Measurements from ENCODE around the gene CNTLN.

Gene CNTLN

DNA sequence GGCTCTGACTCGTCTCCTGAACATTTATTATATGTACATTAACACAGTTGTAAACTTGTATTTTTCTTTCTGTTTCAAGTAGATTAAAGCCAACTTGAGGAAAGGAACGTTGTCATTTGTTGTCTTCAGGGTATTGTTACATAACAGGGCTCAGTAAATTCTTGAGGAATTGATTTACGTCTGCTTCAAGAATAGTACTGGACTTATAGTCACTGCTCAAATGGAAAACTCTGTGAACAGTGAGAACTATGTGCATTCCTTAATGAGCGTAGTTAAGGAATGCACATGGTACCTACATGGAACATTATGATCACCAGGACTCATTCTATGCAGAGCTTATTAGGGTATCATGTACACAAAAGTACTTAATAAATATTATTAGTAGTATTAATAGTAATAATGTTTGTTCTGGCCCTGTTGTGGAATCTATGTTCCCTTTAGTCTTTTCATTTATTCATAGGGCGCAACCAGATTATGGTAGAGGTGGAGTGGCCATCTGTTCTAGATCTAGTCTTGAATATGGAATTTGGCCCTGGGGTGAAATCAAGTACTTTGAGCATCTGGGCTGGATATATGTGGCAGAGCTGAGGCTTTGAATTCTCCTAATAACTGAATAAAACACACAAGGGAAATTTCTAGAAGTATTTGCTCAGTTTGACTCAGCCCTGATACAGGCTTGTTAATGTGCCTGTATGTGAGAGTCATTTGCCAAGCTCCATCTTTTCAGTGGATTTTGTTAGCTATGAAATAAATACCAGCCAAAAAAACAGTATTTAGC, 335.4 kb downstream of the CNTLN start:
- Histone ChIP-seq H3K36me3 (ENCODE audit: control insufficient read depth, insufficient read depth, low read length) (no peaks in the 10 kb centered on the region), H3K9me3 (ENCODE audit: control insufficient read depth, insufficient read depth, low read length) (no peaks in the 10 kb centered on the region), H3K27me3 (ENCODE audit: control insufficient read depth, insufficient read depth, low read length) (no peaks in the 10 kb centered on the region), H3K4me1 (ENCODE audit: control insufficient read depth, insufficient read depth, low read length) (no peaks in the 10 kb centered on the region), H3K4me3 (ENCODE audit: low read depth, low read length) (no peak overlapping the region), H3K9ac (ENCODE audit: low read depth, low read length) (no peak overlapping the region), H3K27ac (ENCODE audit: low read depth, low read length) (no peak overlapping the region)

DNA sequence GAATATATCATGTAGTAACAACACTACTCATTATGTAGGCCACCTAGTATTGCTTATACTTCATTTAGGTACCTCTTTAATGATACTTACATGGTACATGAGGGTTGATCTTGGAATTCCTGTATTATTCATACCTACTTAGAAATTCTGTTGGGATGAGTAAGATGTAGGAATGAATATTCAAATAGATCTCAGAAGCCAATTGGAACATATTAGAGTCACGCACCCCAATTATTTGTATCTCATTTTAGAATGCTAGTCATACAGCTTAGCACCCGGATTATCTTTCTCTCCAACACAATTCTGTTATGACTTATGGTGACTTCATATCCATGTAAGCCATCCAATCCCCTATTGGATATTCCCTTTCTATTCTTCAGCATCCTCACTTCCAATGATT, 337.3 kb downstream of the CNTLN start:
- no peaks in the 10 kb centered on the region for H3K27me3 ChIP-seq (ENCODE audit: control insufficient read depth, insufficient read depth, low read length)
- H3K36me3 ChIP-seq (ENCODE audit: control insufficient read depth, insufficient read depth, low read length) = no peaks in the 10 kb centered on the region
- H3K4me3 ChIP-seq (ENCODE audit: low read depth, low read length) = no peak overlapping the region
- no peak overlapping the region for H3K27ac ChIP-seq (ENCODE audit: low read depth, low read length)
- H3K4me1 ChIP-seq (ENCODE audit: control insufficient read depth, insufficient read depth, low read length) = no peaks in the 10 kb centered on the region
- H3K9ac ChIP-seq (ENCODE audit: low read depth, low read length) = no peak overlapping the region
- no peaks in the 10 kb centered on the region for H3K9me3 ChIP-seq (ENCODE audit: control insufficient read depth, insufficient read depth, low read length)

DNA sequence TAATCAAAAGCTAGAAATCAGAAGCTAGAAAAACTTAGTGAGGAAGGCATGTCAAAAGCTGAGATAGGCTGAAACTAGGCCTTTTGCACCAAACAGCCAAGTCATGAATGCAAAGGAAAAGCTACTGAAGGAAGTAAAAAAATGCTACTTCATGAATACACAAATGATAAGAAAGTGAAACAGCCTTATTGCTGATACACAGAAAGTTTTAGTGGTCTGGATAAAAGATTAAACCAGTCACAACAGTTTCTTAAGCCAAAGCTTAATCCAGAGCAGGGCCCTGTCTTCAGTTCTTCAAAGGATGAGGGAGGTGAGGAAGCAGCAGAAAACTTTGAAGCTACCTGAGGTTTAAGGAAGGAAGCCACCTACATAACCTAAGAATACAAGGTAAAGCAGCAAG, 341.6 kb downstream of the CNTLN start:
- H3K36me3 ChIP-seq (ENCODE audit: control insufficient read depth, insufficient read depth, low read length) = no peaks in the 10 kb centered on the region

GRCh38 chr9:17477816-17478215, 343.0 kb downstream of the CNTLN start:
- Histone ChIP-seq H3K4me3 (ENCODE audit: low read depth, low read length) (no peak overlapping the region), H3K9ac (ENCODE audit: low read depth, low read length) (no peak overlapping the region), H3K36me3 (ENCODE audit: control insufficient read depth, insufficient read depth, low read length) (no peaks in the 10 kb centered on the region), H3K27ac (ENCODE audit: low read depth, low read length) (no peak overlapping the region), H3K27me3 (ENCODE audit: control insufficient read depth, insufficient read depth, low read length) (no peaks in the 10 kb centered on the region), H3K9me3 (ENCODE audit: control insufficient read depth, insufficient read depth, low read length) (no peaks in the 10 kb centered on the region), H3K4me1 (ENCODE audit: control insufficient read depth, insufficient read depth, low read length) (no peaks in the 10 kb centered on the region)

More for the DNA sequence above, 341.6 kb downstream of the CNTLN start:
- H3K27ac ChIP-seq (ENCODE audit: low read depth, low read length) = no peak overlapping the region
- no peak overlapping the region for H3K4me3 ChIP-seq (ENCODE audit: low read depth, low read length)
- H3K9me3 ChIP-seq (ENCODE audit: control insufficient read depth, insufficient read depth, low read length) = no peaks in the 10 kb centered on the region
- H3K9ac ChIP-seq (ENCODE audit: low read depth, low read length) = no peak overlapping the region
- no peaks in the 10 kb centered on the region for H3K27me3 ChIP-seq (ENCODE audit: control insufficient read depth, insufficient read depth, low read length)
- H3K4me1 ChIP-seq (ENCODE audit: control insufficient read depth, insufficient read depth, low read length) = no peaks in the 10 kb centered on the region

- Histone ChIP-seq H3K27ac (ENCODE audit: low read depth, low read length) (no peak overlapping the region), H3K36me3 (ENCODE audit: control insufficient read depth, insufficient read depth, low read length) (no peaks in the 10 kb centered on the region), H3K4me1 (ENCODE audit: control insufficient read depth, insufficient read depth, low read length) (no peaks in the 10 kb centered on the region), H3K9me3 (ENCODE audit: control insufficient read depth, insufficient read depth, low read length) (no peaks in the 10 kb centered on the region), H3K9ac (ENCODE audit: low read depth, low read length) (no peak overlapping the region), H3K4me3 (ENCODE audit: low read depth, low read length) (no peak overlapping the region), H3K27me3 (ENCODE audit: control insufficient read depth, insufficient read depth, low read length) (no peaks in the 10 kb centered on the region)
Measured at GRCh38 chr9:17480966-17481365, 346.1 kb downstream of the CNTLN start.

DNA sequence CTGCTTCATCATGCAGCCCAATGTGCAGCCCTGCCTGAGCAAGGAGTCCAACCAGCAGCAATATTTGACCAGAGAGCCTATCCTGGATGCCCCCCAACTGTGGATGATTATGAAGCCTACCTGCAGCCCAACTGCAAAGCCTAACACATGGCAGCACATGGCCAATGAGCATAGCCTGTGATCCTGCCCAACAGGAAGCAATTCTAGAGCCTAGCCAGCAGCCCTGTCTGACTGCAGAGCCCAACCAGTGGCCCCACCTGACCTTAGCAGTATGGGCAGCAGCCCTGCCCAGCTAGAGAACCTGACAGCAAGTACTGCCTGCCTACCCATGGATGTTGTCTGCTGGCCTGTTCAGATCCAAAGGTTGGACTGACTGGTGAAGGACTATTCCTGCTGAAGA, 346.7 kb downstream of the CNTLN start:
- Histone ChIP-seq H3K9me3 (ENCODE audit: control insufficient read depth, insufficient read depth, low read length) (no peaks in the 10 kb centered on the region), H3K4me3 (ENCODE audit: low read depth, low read length) (no peak overlapping the region), H3K27ac (ENCODE audit: low read depth, low read length) (no peak overlapping the region), H3K4me1 (ENCODE audit: control insufficient read depth, insufficient read depth, low read length) (no peaks in the 10 kb centered on the region), H3K36me3 (ENCODE audit: control insufficient read depth, insufficient read depth, low read length) (no peaks in the 10 kb centered on the region), H3K9ac (ENCODE audit: low read depth, low read length) (no peak overlapping the region), H3K27me3 (ENCODE audit: control insufficient read depth, insufficient read depth, low read length) (no peaks in the 10 kb centered on the region)

GRCh38 chr9:17484906-17485305, 350.1 kb downstream of the CNTLN start:
- Histone ChIP-seq H3K9me3 (ENCODE audit: control insufficient read depth, insufficient read depth, low read length) (no peaks in the 10 kb centered on the region), H3K27ac (ENCODE audit: low read depth, low read length) (no peak overlapping the region), H3K27me3 (ENCODE audit: control insufficient read depth, insufficient read depth, low read length) (no peaks in the 10 kb centered on the region), H3K9ac (ENCODE audit: low read depth, low read length) (no peak overlapping the region), H3K4me1 (ENCODE audit: control insufficient read depth, insufficient read depth, low read length) (no peaks in the 10 kb centered on the region), H3K36me3 (ENCODE audit: control insufficient read depth, insufficient read depth, low read length) (no peaks in the 10 kb centered on the region), H3K4me3 (ENCODE audit: low read depth, low read length) (no peak overlapping the region)

DNA sequence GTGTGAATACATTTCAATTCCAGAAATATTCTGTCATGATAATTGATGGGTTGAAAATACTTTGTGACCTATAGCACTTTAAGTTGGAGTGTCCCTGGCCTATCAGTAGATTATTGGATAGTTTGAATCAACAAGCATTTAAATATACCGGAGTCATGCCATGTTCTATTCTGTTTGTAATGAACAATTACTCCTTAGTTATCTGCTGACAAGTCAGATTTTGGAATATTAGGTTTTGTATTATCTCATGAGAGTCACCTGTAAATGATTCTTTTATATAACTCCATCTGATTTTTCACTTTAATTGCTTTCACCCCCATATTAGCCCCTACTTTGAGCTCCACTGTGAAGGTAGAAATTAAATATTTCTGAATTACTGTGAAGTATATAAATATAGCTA, 351.6 kb downstream of the CNTLN start:
- H3K27ac ChIP-seq (ENCODE audit: low read depth, low read length) = no peak overlapping the region
- no peaks in the 10 kb centered on the region for H3K27me3 ChIP-seq (ENCODE audit: control insufficient read depth, insufficient read depth, low read length)
- H3K9me3 ChIP-seq (ENCODE audit: control insufficient read depth, insufficient read depth, low read length) = no peaks in the 10 kb centered on the region
- no peaks in the 10 kb centered on the region for H3K4me1 ChIP-seq (ENCODE audit: control insufficient read depth, insufficient read depth, low read length)
- H3K9ac ChIP-seq (ENCODE audit: low read depth, low read length) = no peak overlapping the region
- H3K4me3 ChIP-seq (ENCODE audit: low read depth, low read length) = no peak overlapping the region
- no peaks in the 10 kb centered on the region for H3K36me3 ChIP-seq (ENCODE audit: control insufficient read depth, insufficient read depth, low read length)

DNA sequence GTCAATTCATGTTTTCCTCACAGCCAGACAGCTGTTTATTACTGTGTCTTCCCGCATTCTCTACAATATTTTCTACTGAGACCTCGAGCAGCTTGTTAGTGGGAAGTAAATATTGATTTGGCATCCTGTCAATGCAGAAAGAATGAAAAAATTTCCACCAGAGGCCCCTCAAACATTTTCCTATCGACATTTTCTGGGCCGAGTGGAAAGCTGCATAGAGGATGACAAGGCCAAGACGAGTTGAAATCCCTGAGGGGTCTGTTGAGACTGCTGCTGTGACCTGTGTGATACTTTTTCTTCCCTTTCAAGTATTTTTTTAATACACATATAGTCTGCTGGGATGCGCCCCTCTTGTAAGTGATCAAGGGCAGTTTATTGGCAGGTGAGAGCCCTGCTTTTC, 352.6 kb downstream of the CNTLN start:
- no peaks in the 10 kb centered on the region for H3K36me3 ChIP-seq (ENCODE audit: control insufficient read depth, insufficient read depth, low read length)
- no peaks in the 10 kb centered on the region for H3K27me3 ChIP-seq (ENCODE audit: control insufficient read depth, insufficient read depth, low read length)
- H3K4me1 ChIP-seq (ENCODE audit: control insufficient read depth, insufficient read depth, low read length) = no peaks in the 10 kb centered on the region
- no peaks in the 10 kb centered on the region for H3K9me3 ChIP-seq (ENCODE audit: control insufficient read depth, insufficient read depth, low read length)
- H3K4me3 ChIP-seq (ENCODE audit: low read depth, low read length) = no peak overlapping the region
- H3K9ac ChIP-seq (ENCODE audit: low read depth, low read length) = no peak overlapping the region
- no peak overlapping the region for H3K27ac ChIP-seq (ENCODE audit: low read depth, low read length)

GRCh38 chr9:17488662-17489061, 353.8 kb downstream of the CNTLN start:
- Histone ChIP-seq H3K27me3 (ENCODE audit: control insufficient read depth, insufficient read depth, low read length) (no peaks in the 10 kb centered on the region), H3K27ac (ENCODE audit: low read depth, low read length) (no peak overlapping the region), H3K9me3 (ENCODE audit: control insufficient read depth, insufficient read depth, low read length) (no peaks in the 10 kb centered on the region), H3K36me3 (ENCODE audit: control insufficient read depth, insufficient read depth, low read length) (no peaks in the 10 kb centered on the region), H3K4me3 (ENCODE audit: low read depth, low read length) (no peak overlapping the region), H3K4me1 (ENCODE audit: control insufficient read depth, insufficient read depth, low read length) (no peaks in the 10 kb centered on the region), H3K9ac (ENCODE audit: low read depth, low read length) (no peak overlapping the region)

- Histone ChIP-seq H3K36me3 (ENCODE audit: control insufficient read depth, insufficient read depth, low read length) (no peaks in the 10 kb centered on the region), H3K4me3 (ENCODE audit: low read depth, low read length) (no peak overlapping the region), H3K9me3 (ENCODE audit: control insufficient read depth, insufficient read depth, low read length) (no peaks in the 10 kb centered on the region), H3K27me3 (ENCODE audit: control insufficient read depth, insufficient read depth, low read length) (no peaks in the 10 kb centered on the region), H3K9ac (ENCODE audit: low read depth, low read length) (no peak overlapping the region), H3K4me1 (ENCODE audit: control insufficient read depth, insufficient read depth, low read length) (no peaks in the 10 kb centered on the region), H3K27ac (ENCODE audit: low read depth, low read length) (no peak overlapping the region)
Measured at GRCh38 chr9:17490110-17490509, 355.3 kb downstream of the CNTLN start.
